ENCODE data around the gene SEC22A.

The SEC22A gene

GRCh38 chr3:123312331-123313265 lies 110.9 kb downstream of the SEC22A start:
- Histone ChIP-seq H3K36me3 (replicated peaks) (no peaks in the 10 kb centered on the region), H3K4me3 (ENCODE audit: low read depth, low read length) (no peak overlapping the region), H3K27me3 (replicated peaks) (peaks cover 3% of the 10 kb centered on the region), H3K27ac (no peak overlapping the region)
- TF ChIP-seq CTCF (IDR thresholded peaks at IDR 0.05; ENCODE audit: low read depth, low read length, missing control alignments), result no peak
- no peak for DNase-seq
- in situ Hi-C loops (cut with HindIII; ENCODE audit: low pct_ligation_motif_present, low sequenced_read_pairs), result no loop called here

DNA sequence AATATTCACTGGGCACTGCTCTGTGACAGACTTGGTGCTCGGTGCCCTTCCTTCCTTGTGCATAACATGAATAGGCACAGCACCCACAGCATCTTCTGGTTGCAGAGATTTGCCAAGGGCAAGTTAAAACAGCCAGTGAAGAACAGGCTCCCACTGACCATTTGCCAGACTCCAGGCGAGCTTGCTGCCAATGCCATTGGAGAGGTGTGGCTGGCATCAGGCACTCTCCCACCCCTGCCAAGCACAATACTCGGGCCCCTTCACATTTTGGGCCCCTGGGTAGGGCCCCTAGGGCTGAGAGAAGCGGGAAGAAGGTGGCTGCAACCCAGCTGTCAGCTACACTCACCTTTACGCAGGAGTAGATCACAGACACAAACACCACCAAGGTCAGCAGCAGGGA lies 112.1 kb downstream of the SEC22A start:
- H3K27ac ChIP-seq, result no peak overlapping the region
- H3K4me3 ChIP-seq (ENCODE audit: low read depth, low read length), result no peak overlapping the region
- no peaks in the 10 kb centered on the region for H3K36me3 ChIP-seq (replicated peaks)
- no peak for TF ChIP-seq CTCF (IDR thresholded peaks at IDR 0.05; ENCODE audit: low read depth, low read length, missing control alignments)
- H3K27me3 ChIP-seq (replicated peaks), result peaks cover 3% of the 10 kb centered on the region
- in situ Hi-C loops (cut with HindIII; ENCODE audit: low pct_ligation_motif_present, low sequenced_read_pairs), result no loop called here
- no peak for DNase-seq

DNA sequence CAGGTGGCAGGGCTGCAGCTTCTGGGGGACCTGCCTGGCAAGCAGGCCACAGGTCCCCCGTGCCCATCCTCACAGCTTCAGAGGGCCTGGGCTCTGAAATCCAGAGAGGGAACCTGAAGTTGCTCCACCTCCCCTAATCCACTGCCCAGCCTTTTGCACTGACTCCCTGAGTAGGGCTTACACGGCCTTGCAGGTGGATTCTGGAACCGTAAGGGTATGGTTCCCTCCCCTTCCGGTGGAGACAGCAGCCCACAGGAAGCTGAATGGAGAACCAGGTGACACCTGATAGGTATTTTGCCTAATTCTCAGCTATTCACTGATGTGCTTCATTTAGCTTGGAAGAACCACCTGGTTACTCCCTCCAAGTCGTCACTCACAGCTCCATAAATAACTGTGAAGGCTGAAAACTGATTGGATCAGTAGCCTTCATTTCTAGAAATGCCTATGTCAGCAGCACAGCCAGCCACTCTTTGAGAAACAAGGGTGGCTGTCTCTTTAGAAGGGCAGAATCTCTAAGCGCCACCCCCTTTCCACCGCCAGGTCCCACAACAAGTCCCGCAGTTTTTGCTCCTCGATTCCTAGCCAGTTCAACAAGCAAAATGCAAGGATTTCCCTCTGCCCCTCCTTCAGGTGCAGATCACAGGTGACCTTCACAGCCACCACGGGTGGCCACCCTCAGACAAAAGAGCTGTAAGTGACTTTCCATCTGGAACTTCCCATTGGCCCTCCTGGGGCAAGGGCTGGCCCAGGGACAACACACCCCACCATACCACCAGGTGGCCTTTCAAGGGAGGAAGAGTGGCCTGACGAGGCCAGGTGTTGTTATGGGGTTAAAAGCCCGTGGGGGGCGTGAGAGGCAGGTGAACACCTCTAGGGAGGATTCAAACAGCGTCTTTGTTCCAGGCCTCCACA lies 112.9 kb downstream of the SEC22A start:
- H3K4me3 ChIP-seq (ENCODE audit: low read depth, low read length), result no peak overlapping the region
- no peak for DNase-seq
- peaks cover 5% of the 10 kb centered on the region for H3K27me3 ChIP-seq (replicated peaks)
- no peak overlapping the region for H3K27ac ChIP-seq
- no peaks in the 10 kb centered on the region for H3K36me3 ChIP-seq (replicated peaks)
- in situ Hi-C loops (cut with HindIII; ENCODE audit: low pct_ligation_motif_present, low sequenced_read_pairs), result no loop called here
- TF ChIP-seq CTCF (IDR thresholded peaks at IDR 0.05; ENCODE audit: low read depth, low read length, missing control alignments), result no peak

DNA sequence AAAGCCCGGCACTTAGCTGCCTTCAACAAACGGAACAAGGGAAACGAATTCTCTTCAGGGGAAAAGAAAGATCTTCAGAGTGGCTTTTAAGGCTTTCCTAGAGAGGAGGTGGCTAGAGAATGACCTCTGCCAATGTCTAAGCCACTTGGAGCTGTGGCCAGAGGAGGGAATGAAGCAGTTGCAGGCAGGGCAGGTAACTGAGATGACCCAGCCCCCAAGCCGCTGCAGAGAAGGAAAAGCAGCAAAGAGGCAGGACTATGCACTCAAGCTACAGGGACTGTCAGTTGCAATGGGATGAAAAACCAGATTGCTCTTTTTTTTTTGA lies 113.5 kb downstream of the SEC22A start:
- Histone ChIP-seq H3K27me3 (replicated peaks) (peaks cover 10% of the 10 kb centered on the region), H3K36me3 (replicated peaks) (no peaks in the 10 kb centered on the region), H3K4me3 (ENCODE audit: low read depth, low read length) (no peak overlapping the region), H3K27ac (no peak overlapping the region)
- in situ Hi-C loops (cut with HindIII; ENCODE audit: low pct_ligation_motif_present, low sequenced_read_pairs), result no loop called here
- no peak for TF ChIP-seq CTCF (IDR thresholded peaks at IDR 0.05; ENCODE audit: low read depth, low read length, missing control alignments)
- DNase-seq, result no peak

GRCh38 chr3:123317716-123318115 lies 116.0 kb downstream of the SEC22A start:
- no peak overlapping the region for H3K4me3 ChIP-seq (ENCODE audit: low read depth, low read length)
- no peak for TF ChIP-seq CTCF (IDR thresholded peaks at IDR 0.05; ENCODE audit: low read depth, low read length, missing control alignments)
- H3K27ac ChIP-seq, result no peak overlapping the region
- no peak for DNase-seq
- H3K27me3 ChIP-seq (replicated peaks), result peaks cover 18% of the 10 kb centered on the region
- H3K36me3 ChIP-seq (replicated peaks), result no peaks in the 10 kb centered on the region
- in situ Hi-C loops (cut with HindIII; ENCODE audit: low pct_ligation_motif_present, low sequenced_read_pairs), result no loop called here

All from brain microvascular endothelial cell (primary cell).